Activated T-cell treated with anti-CD3 and anti-CD28 coated beads, Interleukin-2, amount 50 U/mL, for 24 hours (primary cell): ENCODE measurements around the gene SIGMAR1.

ENCODE experiments used
- DNase-seq: peaks from one replicate; pipeline ENCODE4 v3.0.0-alpha.2; 2020
- H3K27ac Mint-ChIP-seq: 2 replicates; pipeline ENCODE4 v1.8.0; 2020; ENCODE audit warnings: mild to moderate bottlenecking, mixed read lengths
- H3K27me3 Mint-ChIP-seq: 2 replicates; pipeline ENCODE4 v1.8.0; 2020; ENCODE audit warnings: mixed read lengths
- H3K36me3 Mint-ChIP-seq: 2 replicates; pipeline ENCODE4 v1.8.0; 2020; ENCODE audit warnings: low read depth, mixed read lengths
- H3K4me1 Mint-ChIP-seq: 2 replicates; pipeline ENCODE4 v1.8.0; 2020; ENCODE audit warnings: low read depth, mixed read lengths
- H3K4me3 Mint-ChIP-seq: 2 replicates; pipeline ENCODE4 v1.8.0; 2020; ENCODE audit warnings: mild to moderate bottlenecking, moderate library complexity, mixed read lengths
- H3K9me3 Mint-ChIP-seq: 2 replicates; pipeline ENCODE4 v1.8.0; 2020; ENCODE audit warnings: mixed read lengths

SIGMAR1 gene

DNA sequence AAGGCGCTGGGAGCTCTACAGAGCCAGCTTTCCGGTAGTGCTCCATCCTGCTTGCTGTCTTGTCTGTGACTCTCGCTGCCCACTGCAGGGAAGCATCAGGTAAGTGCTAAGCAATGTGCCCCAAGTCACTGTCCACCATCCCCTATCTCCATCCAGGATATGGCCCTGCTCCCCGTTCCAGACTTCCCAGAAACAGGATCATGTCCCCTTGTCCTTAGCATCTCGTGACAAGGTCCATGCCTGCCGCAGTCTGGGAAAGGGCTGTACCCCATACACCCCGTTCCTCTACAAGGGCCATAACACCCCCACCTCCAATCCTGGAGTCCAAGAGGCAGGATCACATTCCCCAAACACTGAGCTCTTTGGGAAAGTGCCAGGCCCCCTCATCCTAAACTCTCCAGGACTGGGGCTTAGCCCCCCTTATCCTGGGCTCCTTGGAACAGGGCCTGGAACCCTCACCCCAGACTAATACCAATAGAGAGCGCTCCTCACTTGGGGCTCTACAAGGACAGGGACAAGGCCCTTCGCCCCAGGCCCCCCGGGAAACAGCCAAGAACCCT is 26.3 kb downstream of the SIGMAR1 start:
- Mint-ChIP-seq H3K4me3 (peak overlapping the region; percentile 90), H3K4me1 (peaks cover 23% of the 10 kb centered on the region), H3K27me3 (no peaks in the 10 kb centered on the region), H3K9me3 (no peaks in the 10 kb centered on the region), H3K36me3 (peaks cover 43% of the 10 kb centered on the region), H3K27ac (peak overlapping the region; percentile 95)
- DNase-seq, result peak; percentile 51

DNA sequence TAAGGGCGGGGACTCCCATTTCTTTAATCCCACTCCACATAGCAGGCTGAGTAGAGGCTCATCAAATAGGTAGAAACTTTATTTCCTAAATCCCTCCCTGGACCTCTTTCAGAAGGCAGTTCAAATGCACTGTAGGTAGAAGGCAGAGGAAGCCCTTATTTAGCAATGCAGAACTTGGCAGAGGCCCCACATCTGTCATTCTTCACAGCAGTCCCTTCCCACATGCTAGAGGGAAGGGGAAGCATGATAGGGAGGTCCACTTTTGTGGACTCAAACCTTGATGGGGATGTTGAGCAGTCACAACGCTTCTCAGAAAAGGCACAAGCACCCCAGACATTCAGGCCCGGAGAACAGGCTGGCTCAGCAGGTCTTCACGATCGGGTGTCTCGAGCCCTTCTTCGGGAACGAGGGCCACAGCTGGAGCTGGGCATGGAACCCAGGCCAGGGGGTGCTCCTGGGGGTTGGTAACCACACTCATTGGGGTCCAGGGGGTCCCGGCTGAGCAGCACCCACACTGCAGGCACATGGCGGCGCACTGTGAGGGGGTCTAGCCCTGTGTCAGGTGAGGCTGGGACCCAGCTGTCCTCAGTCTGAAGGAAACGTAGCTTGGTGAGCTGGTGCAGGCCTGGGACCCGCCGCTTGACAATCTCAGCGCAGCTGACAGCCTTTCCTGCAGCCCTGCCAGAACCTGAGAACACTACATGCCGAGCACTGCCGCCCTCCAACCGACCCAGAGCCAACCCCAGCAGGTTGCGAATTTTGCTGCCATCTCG is 27.0 kb downstream of the SIGMAR1 start:
- no peak for DNase-seq
- Mint-ChIP-seq H3K4me1 (peaks cover 23% of the 10 kb centered on the region), H3K9me3 (no peaks in the 10 kb centered on the region), H3K27ac (peak overlapping the region; percentile 95), H3K36me3 (peaks cover 36% of the 10 kb centered on the region), H3K4me3 (peak overlapping the region; percentile 90), H3K27me3 (no peaks in the 10 kb centered on the region)

DNA sequence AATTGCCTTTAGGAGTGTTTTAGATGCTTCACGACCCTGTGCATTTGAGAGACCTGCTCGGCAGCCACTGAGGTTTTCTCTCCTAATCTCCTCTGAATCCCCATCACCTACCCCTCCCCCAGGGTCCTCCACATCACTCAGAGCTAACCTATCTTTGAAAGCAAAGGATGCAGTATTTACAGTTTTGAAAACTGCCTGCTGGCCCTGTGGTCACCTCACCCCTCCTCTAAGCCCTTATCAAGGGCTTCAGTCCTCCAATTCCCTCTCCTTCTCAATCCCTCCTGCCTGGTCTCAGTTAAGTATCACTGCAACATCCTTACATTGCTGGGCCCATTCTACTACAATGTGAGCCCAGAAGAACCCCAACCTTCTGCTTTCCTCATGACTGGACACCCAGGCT is 30.3 kb downstream of the SIGMAR1 start:
- Mint-ChIP-seq H3K9me3 (no peaks in the 10 kb centered on the region), H3K27me3 (peaks cover 3% of the 10 kb centered on the region), H3K36me3 (peaks cover 19% of the 10 kb centered on the region), H3K4me1 (peaks cover 15% of the 10 kb centered on the region), H3K4me3 (no peak overlapping the region), H3K27ac (no peak overlapping the region)
- DNase-seq, result no peak

DNA sequence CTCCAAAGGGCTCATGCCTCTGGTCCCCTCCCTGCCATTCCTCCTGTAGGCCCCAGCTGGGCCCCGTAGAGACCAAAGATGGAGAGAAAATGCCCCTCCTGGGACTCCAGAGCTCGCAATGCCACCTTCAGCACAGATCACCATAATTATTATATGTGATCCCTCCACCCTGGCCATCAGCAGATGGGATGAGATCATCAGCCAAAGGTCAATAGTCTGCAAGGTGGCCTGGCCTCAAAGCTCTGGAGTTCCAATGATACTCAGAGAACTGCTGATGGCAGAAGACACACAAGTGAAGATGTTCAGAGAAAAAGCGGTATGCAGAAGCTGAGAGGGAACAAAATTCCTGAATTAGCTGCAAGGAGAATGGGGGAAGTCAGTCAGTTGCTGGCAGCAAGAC is 30.7 kb downstream of the SIGMAR1 start:
- no peak overlapping the region for H3K27ac Mint-ChIP-seq
- peaks cover 11% of the 10 kb centered on the region for H3K4me1 Mint-ChIP-seq
- H3K4me3 Mint-ChIP-seq, result no peak overlapping the region
- H3K36me3 Mint-ChIP-seq, result peaks cover 19% of the 10 kb centered on the region
- no peaks in the 10 kb centered on the region for H3K9me3 Mint-ChIP-seq
- DNase-seq, result no peak
- H3K27me3 Mint-ChIP-seq, result peaks cover 3% of the 10 kb centered on the region

DNA sequence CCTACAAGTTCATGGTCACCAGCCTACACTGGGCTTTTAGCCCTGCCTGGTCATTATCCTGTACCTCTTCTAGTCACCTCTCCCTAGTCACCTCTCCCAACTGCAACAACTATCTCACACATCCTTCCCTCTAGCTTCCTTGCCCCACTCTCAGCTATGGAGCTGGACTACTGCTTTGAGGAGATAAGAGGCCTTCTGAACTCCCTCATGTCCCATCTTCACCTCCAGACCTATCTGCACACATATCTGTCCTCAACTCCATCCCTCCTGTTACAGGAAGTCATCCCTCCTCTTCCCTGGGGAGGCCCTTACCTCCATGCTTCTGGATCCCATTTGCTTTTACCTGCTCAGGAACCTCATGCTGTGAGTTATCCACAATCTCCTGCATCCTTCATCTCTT is 31.4 kb downstream of the SIGMAR1 start:
- Mint-ChIP-seq H3K27ac (no peak overlapping the region), H3K27me3 (peaks cover 3% of the 10 kb centered on the region), H3K9me3 (no peaks in the 10 kb centered on the region), H3K4me3 (no peak overlapping the region), H3K4me1 (peaks cover 10% of the 10 kb centered on the region), H3K36me3 (peaks cover 12% of the 10 kb centered on the region)
- DNase-seq, result no peak

DNA sequence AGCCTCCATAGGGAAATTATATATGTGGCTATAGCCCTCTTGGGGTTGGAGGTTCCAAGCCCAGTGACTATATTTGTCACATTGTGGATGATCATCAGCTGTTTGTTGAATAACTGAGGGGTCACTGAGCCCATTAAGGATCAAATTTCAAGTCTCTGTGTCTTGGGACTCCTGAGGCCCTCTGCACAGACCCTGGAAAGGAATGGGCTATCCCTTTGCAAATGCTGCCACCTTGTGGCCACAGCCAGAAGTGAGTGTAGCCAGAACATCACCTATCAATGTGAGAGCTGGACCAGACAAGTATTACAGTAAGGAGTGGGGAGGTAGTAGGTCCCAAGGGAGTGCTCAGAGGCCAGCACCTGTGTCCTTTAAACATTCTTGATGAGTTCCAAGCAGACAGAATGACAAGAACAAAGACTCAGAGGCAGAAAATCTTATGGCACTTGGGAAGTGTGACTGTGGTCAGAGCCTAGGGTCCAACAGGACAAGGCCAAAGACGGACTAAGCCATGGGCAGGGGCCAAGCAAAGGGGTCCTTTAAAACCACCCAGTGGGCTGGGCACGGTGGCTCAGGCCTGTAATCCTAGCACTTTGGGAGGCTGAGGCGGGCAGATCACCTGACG is 33.9 kb downstream of the SIGMAR1 start:
- peak; percentile 87 for DNase-seq
- H3K9me3 Mint-ChIP-seq, result no peaks in the 10 kb centered on the region
- peaks cover 3% of the 10 kb centered on the region for H3K27me3 Mint-ChIP-seq
- no peak overlapping the region for H3K27ac Mint-ChIP-seq
- H3K4me1 Mint-ChIP-seq, result no peaks in the 10 kb centered on the region
- no peak overlapping the region for H3K4me3 Mint-ChIP-seq
- H3K36me3 Mint-ChIP-seq, result no peaks in the 10 kb centered on the region

DNA sequence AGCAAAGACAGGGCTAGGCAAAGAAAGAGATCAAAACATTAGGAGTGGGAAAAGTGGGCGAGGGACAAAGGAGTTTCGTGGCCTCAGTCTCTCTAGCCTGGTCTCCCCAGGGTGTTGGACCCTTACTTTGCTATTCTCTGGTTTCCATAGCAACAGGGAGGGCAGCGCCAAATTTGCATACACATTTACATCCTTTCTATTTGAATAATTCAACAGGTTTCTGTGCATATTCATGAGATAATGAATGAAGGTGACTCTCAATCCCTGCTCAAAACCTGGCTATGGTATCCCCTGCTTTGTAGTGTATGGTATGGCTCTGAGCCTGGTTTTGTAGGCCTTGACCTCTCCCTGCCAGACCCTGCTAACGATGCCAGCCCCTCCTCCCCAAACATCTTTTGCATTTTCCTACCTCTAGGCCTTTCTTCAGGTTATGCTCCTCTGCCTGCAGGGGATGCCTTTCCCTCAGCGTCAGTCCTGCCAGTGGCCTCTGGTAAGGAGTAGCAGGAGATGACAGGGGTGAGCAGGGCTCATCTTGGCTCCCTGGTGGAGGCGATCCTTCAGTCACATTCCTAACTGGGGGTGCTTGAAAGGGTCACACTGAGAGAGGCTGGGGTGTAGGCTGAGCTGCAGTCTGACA is 35.5 kb downstream of the SIGMAR1 start:
- Mint-ChIP-seq H3K9me3 (no peaks in the 10 kb centered on the region), H3K4me1 (no peaks in the 10 kb centered on the region), H3K36me3 (no peaks in the 10 kb centered on the region), H3K27me3 (peaks cover 3% of the 10 kb centered on the region), H3K27ac (no peak overlapping the region), H3K4me3 (no peak overlapping the region)
- DNase-seq, result no peak

DNA sequence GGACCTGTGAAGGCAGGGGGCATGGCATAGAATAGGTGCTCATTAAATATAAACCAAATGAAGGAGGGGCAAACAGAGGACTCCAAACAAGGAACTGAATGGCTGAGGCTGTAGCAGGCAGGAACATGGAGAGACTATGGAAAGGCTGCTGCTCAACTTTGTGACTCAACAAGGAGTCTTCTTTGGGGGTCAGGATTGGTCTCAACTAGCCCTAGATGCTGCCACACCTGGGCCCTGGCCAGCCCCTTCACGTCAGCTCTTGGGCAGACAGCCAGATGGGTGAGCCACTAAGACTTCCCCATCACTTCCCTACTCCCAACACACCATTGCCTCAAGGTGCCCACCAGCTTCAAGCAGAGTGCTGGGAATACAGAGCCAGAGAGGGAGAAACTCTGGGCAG is 36.7 kb downstream of the SIGMAR1 start:
- no peaks in the 10 kb centered on the region for H3K36me3 Mint-ChIP-seq
- no peak for DNase-seq
- no peak overlapping the region for H3K27ac Mint-ChIP-seq

DNA sequence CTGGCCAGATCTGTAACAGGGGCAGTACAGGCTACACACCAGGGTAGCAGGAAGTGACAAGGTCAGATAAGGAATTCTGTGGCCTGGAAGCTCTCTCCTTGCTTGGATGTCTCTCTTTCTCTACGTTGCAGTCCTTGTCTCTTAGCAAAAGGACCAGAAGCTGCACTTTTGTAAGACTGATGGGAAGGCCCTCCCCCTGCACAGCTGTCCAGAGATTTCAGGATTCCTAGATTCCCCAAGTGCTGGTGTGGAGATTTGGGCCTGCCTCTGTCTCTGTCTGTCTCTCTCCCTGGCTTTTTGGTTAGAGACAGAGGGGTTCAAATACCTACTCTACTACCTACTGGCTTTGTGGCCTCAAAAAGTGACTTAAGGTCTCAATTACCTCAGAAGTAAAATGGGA is 38.0 kb downstream of the SIGMAR1 start:
- Mint-ChIP-seq H3K4me3 (no peak overlapping the region), H3K27ac (no peak overlapping the region), H3K9me3 (no peaks in the 10 kb centered on the region), H3K4me1 (no peaks in the 10 kb centered on the region), H3K36me3 (no peaks in the 10 kb centered on the region), H3K27me3 (peaks cover 14% of the 10 kb centered on the region)
- no peak for DNase-seq

More for the DNA sequence above, 36.7 kb downstream of the SIGMAR1 start:
- no peaks in the 10 kb centered on the region for H3K4me1 Mint-ChIP-seq
- no peak overlapping the region for H3K4me3 Mint-ChIP-seq
- H3K9me3 Mint-ChIP-seq, result no peaks in the 10 kb centered on the region
- H3K27me3 Mint-ChIP-seq, result peaks cover 10% of the 10 kb centered on the region

DNA sequence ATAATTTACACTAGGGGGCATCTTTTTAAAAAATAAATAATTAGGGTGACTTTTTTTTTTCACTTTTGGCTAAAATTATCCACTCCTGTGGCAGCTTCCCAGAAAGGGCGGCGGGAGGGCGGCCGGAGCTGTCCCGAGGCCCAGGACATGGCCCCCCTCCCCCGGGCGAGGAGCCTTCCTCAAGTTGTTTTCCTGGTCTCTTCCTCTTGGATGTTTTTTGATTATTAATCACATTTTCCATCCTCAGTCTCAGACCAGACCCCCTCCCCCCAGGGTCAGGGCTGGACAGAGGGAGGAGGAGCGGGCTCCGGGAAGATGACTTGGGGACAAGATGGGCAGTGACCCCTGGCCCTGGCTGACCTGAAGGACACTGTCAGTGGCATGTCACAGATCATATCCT is 43.4 kb downstream of the SIGMAR1 start:
- H3K9me3 Mint-ChIP-seq, result no peaks in the 10 kb centered on the region
- H3K36me3 Mint-ChIP-seq, result no peaks in the 10 kb centered on the region
- H3K4me3 Mint-ChIP-seq, result no peak overlapping the region
- no peak overlapping the region for H3K27ac Mint-ChIP-seq
- H3K27me3 Mint-ChIP-seq, result peaks cover 58% of the 10 kb centered on the region
- H3K4me1 Mint-ChIP-seq, result peaks cover 22% of the 10 kb centered on the region
- no peak for DNase-seq

DNA sequence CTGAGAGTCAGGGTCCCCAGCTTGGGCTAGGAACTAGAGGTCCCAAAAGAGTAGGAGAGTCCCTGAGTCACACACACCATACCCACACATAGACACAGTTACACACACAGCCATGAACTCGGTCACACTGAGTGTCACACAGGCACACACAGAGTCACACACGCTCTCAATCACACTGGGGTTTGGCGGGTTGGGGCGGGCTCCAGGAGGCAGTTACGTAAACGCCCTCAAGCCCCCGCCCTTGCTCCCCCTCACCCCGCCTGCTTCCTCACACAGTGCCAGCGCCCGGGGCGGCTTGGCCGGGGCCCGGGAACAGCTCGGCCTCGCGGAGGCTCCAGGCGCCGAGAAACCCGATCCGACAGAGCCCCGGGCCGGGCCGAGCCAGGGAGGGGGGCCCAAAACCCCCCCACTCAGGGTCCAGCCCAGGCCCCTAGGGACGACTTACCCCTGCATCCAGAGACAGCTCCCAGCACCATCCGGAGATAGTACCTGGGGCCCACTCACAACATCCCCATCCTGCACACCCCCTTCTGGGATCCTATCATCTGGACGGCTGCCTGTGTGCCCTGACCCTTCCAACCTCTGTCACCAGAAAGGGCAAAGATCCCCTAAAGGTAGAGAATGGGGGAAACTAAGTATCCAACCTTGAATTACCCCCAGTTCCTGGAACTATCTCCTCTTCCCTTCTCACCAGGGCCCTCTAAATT is 44.5 kb downstream of the SIGMAR1 start:
- H3K9me3 Mint-ChIP-seq, result no peaks in the 10 kb centered on the region
- no peak overlapping the region for H3K4me3 Mint-ChIP-seq
- no peak overlapping the region for H3K27ac Mint-ChIP-seq
- H3K4me1 Mint-ChIP-seq, result peaks cover 26% of the 10 kb centered on the region
- H3K27me3 Mint-ChIP-seq, result peaks cover 68% of the 10 kb centered on the region
- H3K36me3 Mint-ChIP-seq, result no peaks in the 10 kb centered on the region
- no peak for DNase-seq

DNA sequence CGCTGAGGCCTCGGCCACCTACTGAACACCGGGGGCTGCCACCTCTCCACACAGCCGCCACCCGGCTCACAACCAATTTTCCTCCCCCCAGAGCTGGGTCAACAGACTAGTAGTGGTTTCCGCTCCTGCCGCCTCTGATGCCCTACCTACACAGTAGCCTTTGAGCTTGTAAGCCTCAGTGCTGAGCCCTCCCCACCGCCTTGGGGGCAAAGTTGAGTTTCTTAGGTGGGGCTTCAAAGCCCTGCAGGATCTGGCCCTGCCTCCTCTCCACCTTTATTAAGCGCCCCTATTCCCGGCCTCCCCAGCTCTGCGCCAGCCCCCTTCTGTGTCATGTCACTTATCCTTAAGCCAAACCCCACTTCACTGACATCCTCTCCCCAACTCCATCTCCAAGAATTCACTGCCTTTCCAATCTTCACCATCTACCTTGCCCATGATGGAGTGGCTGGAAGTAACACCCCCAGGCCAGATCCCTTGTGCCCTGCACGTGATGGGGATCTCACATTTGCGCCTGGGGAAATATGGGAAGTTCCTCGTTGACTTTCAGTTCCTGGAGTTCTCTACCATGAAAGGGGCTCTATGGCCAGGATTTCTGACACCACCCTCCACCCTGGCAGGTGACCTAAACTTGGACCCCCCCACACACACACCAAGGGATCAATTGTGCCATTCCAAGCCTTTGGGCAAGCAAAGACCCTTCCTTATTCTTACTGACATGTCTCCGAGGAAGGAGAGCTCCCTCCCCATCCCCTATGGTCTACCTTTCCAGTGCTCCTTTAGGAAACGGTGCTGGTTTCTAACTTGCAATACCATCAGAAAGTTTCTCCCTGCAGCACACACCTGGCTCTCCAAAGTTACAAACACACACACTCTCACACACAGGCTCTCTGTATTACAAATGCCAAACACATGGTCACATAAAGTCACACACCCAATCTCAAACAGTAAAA is 45.4 kb downstream of the SIGMAR1 start:
- DNase-seq, result no peak
- no peaks in the 10 kb centered on the region for H3K36me3 Mint-ChIP-seq
- H3K27ac Mint-ChIP-seq, result no peak overlapping the region
- peaks cover 26% of the 10 kb centered on the region for H3K4me1 Mint-ChIP-seq
- H3K4me3 Mint-ChIP-seq, result peak overlapping the region; percentile 69
- H3K9me3 Mint-ChIP-seq, result no peaks in the 10 kb centered on the region
- peaks cover 77% of the 10 kb centered on the region for H3K27me3 Mint-ChIP-seq

DNA sequence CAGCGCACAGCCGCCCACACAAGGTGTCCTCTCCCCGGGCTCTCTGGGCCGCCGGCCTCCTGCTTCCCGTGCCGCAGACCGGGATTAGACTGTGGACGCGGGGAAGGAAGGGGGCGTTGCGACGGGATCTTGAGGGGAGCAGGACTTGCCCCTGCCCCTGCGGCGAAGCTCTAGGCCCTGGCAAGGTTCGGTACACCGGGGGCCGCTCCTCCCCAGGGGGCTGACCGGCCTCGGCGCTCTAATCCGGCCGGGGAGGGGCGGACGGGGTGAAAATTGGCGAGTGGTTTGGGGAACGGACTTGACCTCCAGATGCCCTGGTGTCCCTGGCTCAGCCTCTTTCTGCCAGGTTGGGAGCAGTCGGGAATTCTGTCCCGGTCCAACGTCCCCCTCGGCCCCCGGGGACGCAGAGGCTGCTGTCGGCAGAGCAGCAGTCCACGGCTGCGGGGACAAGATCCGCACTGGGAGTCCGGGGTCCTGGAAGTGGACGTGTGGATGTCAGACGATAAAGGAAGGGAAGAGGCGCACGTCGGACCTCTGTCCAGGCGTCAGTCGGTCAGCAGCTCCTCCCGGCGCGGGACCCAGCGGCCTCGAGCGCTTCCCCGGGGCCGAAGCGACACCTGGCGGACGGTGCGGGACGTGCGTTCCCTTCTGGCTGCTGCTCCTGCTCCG is 46.2 kb downstream of the SIGMAR1 start:
- no peaks in the 10 kb centered on the region for H3K9me3 Mint-ChIP-seq
- H3K4me1 Mint-ChIP-seq, result peaks cover 26% of the 10 kb centered on the region
- H3K36me3 Mint-ChIP-seq, result no peaks in the 10 kb centered on the region
- H3K4me3 Mint-ChIP-seq, result peak overlapping the region; percentile 69
- H3K27ac Mint-ChIP-seq, result no peak overlapping the region
- peaks cover 82% of the 10 kb centered on the region for H3K27me3 Mint-ChIP-seq
- peak; percentile 88 for DNase-seq
